Measurements from ENCODE around the gene COL20A1. TPM values are rescaled to one million over a fixed set of nuclear protein-coding genes. Genes with fewer than 3 reads are reported as not detected.

The COL20A1 gene
- total and polyA plus RNA-seq, 2 of the 13 experiments (the other 11 are each of a cell fraction or from before 2014, with no cell fraction given), result not detected

DNA sequence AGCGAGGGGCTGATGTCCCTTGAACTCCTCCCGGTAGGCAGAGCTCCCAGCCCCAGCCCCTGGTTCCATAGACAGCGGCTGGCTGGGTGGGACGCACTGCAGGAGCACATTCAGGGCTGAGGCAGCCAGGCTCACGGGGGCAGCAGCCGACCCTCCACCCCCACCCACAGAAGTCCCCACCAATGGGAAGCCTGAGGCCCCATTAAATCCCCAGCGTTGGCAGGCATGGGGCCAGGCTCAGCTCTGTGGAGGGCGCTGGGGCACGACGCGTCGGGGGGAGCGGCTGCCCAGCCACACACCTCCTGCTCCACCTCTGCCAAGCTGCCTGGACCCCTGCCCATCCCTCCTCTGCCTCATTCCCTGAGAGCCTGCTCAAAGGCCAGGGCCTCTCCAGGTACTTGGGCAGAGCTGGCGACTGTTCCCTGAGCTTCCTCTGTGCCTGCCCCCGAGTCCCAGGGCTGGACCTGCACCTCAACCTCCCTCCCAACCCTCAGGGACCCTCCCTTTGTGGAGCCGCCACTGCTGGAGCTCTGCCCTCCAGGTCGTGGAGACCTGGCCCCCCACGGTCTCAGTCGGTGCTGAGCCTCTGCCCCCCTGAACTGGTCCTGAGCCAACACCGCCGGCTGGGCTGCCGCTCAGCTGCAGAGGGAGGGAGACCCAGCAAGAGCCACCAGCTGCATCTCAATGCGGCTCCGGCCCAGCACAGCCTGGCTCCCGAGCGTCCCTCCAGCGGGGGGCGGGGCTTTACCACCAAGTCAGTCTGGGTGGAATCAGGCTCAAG, 59.0 kb downstream of the COL20A1 start (continued):
- no peak for TF ChIP-seq GMEB1 (CRISPR knock-in tag; IDR thresholded peaks at IDR 0.05; ENCODE audit: borderline replicate concordance)
- no peak for TF ChIP-seq ZFP37 (CRISPR knock-in tag; IDR thresholded peaks at IDR 0.05; ENCODE audit: borderline replicate concordance)
- no peak for TF ChIP-seq NCOA5 (CRISPR knock-in tag; IDR thresholded peaks at IDR 0.05)
- TF ChIP-seq JUND (CRISPR knock-in tag; IDR thresholded peaks at IDR 0.05), result no peak
- TF ChIP-seq TRAFD1 (CRISPR knock-in tag; IDR thresholded peaks at IDR 0.05; ENCODE audit: borderline replicate concordance), result no peak
- TF ChIP-seq, protein P1, sequence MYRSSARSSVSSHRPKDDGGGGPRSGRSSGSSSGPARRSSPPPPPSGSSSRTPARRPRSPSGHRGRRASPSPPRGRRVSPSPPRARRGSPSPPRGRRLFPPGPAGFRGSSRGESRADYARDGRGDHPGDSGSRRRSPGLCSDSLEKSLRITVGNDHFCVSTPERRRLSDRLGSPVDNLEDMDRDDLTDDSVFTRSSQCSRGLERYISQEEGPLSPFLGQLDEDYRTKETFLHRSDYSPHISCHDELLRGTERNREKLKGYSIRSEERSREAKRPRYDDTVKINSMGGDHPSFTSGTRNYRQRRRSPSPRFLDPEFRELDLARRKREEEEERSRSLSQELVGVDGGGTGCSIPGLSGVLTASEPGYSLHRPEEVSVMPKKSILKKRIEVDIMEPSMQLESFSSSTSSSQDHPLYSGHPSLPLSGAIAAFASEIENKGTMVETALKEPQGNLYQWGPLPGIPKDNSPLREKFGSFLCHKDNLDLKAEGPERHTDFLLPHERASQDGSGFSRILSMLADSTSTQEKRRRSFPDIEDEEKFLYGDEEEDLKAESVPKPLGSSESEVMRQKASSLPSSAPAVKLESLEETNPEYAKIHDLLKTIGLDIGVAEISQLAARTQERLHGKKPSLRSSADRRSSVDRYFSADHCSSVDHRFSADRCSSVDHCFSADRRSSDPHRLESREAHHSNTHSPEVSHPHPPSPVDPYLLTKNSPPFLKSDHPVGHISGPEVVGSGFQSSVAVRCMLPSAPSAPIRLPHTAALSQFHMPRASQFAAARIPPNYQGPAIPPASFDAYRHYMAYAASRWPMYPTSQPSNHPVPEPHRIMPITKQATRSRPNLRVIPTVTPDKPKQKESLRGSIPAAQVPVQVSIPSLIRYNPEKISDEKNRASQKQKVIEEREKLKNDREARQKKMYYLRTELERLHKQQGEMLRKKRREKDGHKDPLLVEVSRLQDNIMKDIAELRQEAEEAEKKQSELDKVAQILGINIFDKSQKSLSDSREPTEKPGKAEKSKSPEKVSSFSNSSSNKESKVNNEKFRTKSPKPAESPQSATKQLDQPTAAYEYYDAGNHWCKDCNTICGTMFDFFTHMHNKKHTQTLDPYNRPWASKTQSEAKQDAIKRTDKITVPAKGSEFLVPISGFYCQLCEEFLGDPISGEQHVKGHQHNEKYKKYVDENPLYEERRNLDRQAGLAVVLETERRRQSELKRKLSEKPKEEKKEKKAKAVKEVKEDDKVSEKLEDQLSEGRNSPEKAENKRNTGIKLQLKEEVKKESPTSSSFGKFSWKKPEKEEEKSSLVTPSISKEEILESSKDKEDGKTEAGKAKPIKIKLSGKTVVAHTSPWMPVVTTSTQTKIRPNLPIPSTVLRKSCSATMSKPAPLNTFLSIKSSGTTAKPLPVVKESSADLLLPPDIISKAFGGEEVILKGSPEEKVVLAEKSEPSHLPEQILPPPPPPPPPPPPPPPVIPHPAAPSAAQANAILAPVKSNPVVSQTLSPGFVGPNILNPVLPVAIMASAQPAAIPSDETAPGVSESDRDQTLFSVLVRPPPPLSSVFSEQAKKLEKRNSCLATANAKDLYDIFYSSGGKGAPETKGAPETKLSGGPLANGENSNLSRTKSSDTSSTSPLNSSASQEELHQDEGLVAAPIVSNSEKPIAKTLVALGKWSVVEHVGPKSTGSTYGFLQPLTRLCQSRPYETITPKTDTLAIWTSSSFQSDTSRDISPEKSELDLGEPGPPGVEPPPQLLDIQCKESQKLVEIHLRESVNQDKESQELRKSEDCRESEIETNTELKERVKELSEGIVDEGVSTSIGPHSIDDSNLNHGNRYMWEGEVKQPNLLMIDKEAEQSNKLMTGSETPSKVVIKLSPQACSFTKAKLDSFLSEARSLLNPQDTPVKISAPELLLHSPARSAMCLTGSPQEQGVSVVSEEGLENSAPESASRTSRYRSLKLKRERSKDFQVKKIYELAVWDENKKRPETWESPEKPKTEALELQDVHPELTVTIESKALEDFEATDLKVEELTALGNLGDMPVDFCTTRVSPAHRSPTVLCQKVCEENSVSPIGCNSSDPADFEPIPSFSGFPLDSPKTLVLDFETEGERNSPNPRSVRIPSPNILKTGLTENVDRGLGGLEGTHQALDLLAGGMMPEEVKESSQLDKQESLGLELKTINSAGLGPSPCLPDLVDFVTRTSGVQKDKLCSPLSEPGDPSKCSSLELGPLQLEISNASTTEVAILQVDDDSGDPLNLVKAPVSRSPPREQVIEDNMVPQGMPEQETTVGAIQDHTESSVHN (CRISPR knock-in tag; IDR thresholded peaks at IDR 0.05), result no peak
- TF ChIP-seq, protein P2, sequence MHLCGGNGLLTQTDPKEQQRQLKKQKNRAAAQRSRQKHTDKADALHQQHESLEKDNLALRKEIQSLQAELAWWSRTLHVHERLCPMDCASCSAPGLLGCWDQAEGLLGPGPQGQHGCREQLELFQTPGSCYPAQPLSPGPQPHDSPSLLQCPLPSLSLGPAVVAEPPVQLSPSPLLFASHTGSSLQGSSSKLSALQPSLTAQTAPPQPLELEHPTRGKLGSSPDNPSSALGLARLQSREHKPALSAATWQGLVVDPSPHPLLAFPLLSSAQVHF (CRISPR knock-in tag; IDR thresholded peaks at IDR 0.05), result 0 out of 2 replicates have a peak, but pooled peaks have one; percentile 25
- TF ChIP-seq ZNF589 (CRISPR knock-in tag; conservative IDR thresholded peaks at IDR 0.05), result 0 out of 2 replicates have a peak, but pooled peaks have one; percentile 22
